Renal pelvis (tissue), 12 donors: ENCODE data around the gene TAF5. TPM values are rescaled to one million over a fixed set of nuclear protein-coding genes. Genes with fewer than 3 reads are reported as not detected.
"Not testable (repeated sequence)": the region's sequence is repeated elsewhere in the genome, so short reads cannot be mapped to it uniquely, and the experiment has no call there.

ENCODE experiments used
- DNase-seq: peaks from one replicate; pipeline ENCODE4 v3.0.0-alpha.2; 2013
- long read RNA-seq, 16 experiments: transcript quantifications; one replicate each; lab custom pipeline, GENCODE V29; 2026
- polyA plus RNA-seq, 3 donors: library from polyadenylated mRNA; unstranded; fragments of 120-200 nt; gene quantifications; one replicate each; pipeline ENCODE4 v1.2.1, GENCODE V29; 2013; ENCODE audit not compliant: insufficient read length in 3 of 3

The TAF5 gene
- polyA plus RNA-seq: 1 to 10 TPM; 6.9 to 8.1 (median 7.9) TPM
- long read RNA-seq, donor 1, partial matches to known transcripts: 0 of 1 reads
- long read RNA-seq, donor 1, other reads (novel, unspliced or antisense): 0 of 1 reads
- long read RNA-seq, donor 2, partial matches to known transcripts: 0 of 2 reads
- long read RNA-seq, donor 2, other reads (novel, unspliced or antisense): 0 of 2 reads
- long read RNA-seq, donor 3: 0 reads
- long read RNA-seq, donor 4, partial matches to known transcripts: 0 of 2 reads
- long read RNA-seq, donor 4, other reads (novel, unspliced or antisense): 0 of 2 reads
- long read RNA-seq, donor 5, partial matches to known transcripts: 0 of 1 reads
- long read RNA-seq, donor 5, other reads (novel, unspliced or antisense): 0 of 1 reads
- long read RNA-seq, donor 6: 0 reads
- long read RNA-seq, donor 7: 0 reads
- long read RNA-seq, donor 8: 0 reads
- long read RNA-seq, donor 9, partial matches to known transcripts: 20 of 20 reads
- long read RNA-seq, donor 9, other reads (novel, unspliced or antisense): 0 of 20 reads
- long read RNA-seq, donor 10, partial matches to known transcripts: 0 of 2 reads
- long read RNA-seq, donor 10, other reads (novel, unspliced or antisense): 0 of 2 reads
- long read RNA-seq, donor 11: 0 reads
- long read RNA-seq, donor 12, partial matches to known transcripts: 865 of 925 reads
- long read RNA-seq, donor 12, other reads (novel, unspliced or antisense): 60 of 925 reads
- long read RNA-seq, donor 13: 0 reads
- long read RNA-seq, donor 14: 0 reads
- long read RNA-seq, donor 15: 0 reads
- long read RNA-seq, donor 16: 0 reads

DNA sequence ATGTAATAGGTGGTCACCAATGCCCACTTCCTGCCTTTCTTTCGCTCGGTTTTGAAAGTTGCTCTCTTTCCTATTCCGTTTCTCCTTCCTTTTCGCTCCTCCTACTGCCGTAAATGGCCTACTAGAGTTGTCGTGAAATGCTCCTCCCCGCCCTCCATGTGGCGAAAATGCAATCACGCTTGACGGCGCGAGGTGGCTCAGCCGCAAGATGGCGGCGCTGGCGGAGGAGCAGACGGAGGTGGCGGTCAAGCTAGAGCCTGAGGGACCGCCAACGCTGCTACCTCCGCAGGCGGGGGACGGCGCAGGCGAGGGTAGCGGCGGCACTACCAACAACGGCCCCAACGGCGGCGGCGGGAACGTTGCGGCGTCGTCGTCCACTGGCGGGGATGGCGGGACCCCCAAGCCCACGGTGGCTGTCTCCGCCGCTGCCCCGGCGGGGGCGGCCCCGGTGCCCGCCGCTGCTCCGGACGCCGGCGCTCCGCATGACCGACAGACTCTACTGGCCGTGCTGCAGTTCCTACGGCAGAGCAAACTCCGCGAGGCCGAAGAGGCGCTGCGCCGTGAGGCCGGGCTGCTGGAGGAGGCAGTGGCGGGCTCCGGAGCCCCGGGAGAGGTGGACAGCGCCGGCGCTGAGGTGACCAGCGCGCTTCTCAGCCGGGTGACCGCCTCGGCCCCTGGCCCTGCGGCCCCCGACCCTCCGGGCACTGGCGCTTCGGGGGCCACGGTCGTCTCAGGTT lies at the start of gene TAF5:
TSS of gene TAF5 (plus strand) at position 195 of the 737 bp plus-strand sequence. CDS start at position 209, 14 bp downstream.
- peak; percentile 96 for DNase-seq

DNA sequence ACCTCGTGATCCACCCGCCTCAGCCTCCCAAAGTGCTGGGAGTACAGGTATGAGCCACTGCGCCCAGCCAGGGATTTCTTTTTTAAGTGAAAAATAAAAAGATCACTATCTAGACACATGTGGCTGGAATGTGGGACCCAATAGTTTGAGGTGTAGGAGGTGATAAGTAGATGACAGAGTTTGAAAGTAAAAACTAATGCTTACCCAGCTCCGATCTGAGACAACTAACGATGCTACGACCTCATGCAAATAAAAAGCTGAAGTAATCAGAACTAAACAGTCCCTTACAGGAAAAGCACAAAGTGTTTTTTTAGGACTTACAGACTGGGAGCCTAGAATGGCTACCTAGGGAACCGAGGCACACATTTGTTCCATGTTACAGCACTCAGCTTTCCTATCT lies 39.9 kb upstream of the TAF5 start:
- DNase-seq: no peak

GRCh38 chr10:103333934-103334520 lies 33.7 kb upstream of the TAF5 start:
- no peak for DNase-seq

DNA sequence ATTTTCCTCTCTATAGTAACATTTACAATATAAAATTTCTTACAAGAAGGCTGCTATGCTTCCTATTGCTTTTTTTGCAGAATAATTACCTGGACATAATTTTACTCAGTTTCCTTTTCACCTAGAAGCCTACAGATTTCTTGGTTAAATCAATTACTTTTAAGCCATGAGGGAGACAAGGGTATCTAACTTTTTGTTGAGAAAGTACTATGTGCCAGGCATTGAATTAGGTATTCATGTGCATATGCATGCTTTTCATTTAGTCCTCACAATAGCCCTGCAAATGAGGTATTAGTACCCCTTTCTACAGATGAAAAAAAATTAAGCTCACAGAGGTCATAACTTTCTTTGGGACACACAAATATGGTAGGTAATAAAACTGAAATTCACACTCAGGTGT lies 33.2 kb upstream of the TAF5 start:
- DNase-seq: no peak

DNA sequence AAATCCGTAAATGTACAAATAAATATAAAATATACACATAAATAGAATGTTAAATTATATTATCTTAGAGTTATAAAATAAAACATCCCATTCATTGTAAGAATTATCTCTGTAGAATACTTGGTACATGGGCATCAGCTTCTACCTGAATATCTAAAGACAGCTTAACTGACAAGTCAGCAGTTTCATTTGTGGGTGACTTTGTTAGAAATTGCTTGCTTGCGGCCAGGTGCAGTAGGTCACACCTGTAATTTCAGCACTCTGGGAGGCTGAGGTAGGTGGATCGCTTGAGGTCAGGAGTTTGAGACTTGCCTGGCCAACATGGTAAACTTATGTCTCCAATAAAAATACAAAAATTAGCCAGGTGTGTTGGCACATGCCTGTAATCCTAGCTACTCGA lies 31.4 kb upstream of the TAF5 start:
- no peak for DNase-seq

GRCh38 chr10:103350175-103350516 lies 17.6 kb upstream of the TAF5 start:
- DNase-seq: no peak

GRCh38 chr10:103350517-103351260 lies 17.1 kb upstream of the TAF5 start, which contains the start of gene PCGF6:
TSS of gene PCGF6 (minus strand) at chr10:103351140. CDS start at chr10:103351066, 74 bp downstream.
- peak; percentile 87 for DNase-seq

GRCh38 chr10:103353281-103353680 lies 14.5 kb upstream of the TAF5 start:
- no peak for DNase-seq

DNA sequence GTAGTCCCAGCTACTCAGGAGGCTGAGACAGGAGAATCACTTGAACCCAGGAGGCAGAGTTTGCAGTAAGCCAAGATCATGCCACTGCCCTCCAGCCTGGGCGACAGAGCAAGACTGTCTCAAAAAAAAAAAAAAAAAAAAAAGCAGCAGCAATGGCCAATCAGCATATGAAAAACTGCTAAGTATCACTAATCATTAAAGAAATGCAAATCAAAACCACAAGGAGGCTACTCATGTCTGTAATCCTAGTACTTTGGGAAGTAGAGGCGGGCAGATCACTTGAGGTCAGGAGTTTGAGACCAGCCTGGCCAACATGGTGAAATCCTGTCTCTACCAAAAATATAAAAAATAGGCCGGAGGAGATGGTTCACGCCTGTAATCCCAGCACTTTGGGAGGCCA lies 13.2 kb upstream of the TAF5 start:
- DNase-seq: not testable (repeated sequence)

DNA sequence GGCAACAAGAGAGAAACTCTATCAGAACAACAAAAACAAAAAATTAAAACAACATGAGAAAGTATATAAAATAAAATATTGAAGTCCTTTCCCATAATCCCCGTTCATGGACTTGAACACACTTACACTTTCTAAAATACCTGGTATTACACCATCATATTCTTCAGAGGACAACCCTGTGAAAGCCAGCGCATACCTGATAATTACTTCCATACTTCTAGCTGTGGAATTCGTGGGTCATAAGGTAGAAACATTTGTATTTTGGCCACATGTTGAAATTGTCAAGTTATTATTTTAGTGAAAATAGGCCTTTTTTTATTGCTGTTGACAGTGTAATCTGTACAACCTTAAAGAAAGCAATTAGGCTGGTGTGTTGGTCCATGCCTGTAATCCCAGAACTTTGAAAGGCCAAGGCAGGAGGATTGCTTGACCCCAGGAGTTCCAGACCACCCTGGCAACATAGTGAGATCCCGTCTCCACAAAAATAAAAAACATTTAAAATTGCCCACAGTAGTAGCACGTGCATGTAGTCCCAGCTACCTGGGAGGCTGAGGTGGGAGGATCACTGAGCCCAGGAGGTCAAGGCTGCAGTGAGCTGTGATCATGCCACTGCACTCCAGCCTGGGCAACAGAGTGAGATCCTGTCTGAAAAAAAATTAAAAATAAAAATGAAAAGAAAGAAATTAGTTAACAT lies 11.7 kb upstream of the TAF5 start:
- no peak for DNase-seq

GRCh38 chr10:103359493-103359892 lies 8.3 kb upstream of the TAF5 start:
- DNase-seq: not testable (repeated sequence)

- DNase-seq: not testable (repeated sequence)
Measured at GRCh38 chr10:103360791-103361190, 7.0 kb upstream of the TAF5 start.

- no peak for DNase-seq
Measured at GRCh38 chr10:103367379-103367781, 396 bp upstream of the TAF5 start.

DNA sequence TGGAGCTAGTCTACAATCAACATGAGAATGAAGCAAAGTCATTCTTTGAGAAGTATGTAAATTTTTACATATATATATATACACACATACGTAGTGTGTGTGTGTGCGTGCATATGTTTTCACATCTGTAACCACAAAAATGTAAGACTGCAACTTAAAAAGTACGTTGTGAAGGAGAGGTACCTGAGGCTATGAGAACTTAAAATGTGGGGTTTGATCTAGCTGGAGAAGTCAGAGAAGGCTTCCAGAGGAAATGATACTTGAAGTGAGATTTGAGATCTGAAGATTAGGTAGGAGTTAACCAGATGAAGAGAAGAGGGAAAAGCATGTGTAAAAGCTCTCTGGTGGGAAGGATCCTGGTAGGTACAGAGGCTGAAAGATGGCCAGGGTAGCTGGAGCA lies 5.8 kb downstream of the TAF5 start:
- no peak for DNase-seq

DNA sequence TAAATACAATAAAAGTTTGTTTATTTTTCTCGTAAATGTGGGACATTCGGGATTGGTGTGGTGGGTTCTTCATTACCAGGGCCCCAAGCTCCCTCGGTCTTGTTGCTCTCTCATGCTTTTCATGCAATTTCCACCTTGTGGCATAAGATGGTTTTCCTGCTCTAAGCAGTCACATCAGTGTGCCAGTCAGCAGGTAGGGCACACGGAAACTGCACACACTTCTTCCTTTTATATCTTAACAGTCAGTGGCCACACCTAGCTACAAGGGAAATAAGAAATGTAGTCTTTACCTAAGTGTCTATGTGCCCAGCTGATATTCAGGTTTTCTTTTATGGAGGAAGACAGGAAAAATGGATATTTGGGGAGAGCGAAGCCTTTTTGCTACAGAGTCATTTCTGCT lies 6.5 kb downstream of the TAF5 start:
- DNase-seq: no peak

DNA sequence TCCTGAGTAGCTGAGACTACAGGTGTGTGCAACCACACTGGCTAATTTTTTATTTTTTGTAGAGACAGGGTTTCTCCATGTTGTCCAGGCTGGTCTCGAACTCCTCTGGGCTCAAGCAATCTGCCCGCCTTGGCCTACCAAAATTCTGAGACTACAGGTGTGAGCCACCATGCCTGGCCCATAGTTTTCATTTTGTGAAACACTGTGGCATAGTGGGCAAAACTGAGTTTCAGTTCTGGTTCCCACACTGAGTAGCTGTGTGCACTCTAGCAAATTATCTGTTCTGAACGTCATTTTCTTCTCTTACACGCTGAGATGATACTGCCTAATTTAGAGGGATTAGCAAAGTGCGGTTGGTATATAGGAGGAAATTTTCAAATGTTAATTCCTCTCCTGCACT lies 15.0 kb downstream of the TAF5 start:
- DNase-seq: no peak

DNA sequence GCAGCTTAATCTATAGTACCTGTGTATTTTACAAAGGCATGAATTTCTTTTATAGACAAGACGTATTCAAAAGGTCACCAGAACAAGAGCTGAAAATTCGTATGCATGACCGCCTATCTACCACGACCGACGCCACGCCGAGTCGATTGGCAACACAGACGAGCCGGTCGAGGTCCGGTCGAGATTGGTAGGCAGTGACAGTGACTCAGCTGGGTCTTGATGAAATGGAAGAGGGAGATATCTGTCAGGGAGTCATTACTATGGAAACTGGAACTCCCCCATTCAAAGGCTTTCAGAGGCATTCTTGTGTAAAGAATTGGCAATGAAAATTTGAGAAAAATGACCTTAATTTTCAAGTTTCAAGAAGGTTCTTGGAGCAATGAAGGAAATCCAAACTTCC lies 26.4 kb downstream of the TAF5 start:
- DNase-seq: no peak

DNA sequence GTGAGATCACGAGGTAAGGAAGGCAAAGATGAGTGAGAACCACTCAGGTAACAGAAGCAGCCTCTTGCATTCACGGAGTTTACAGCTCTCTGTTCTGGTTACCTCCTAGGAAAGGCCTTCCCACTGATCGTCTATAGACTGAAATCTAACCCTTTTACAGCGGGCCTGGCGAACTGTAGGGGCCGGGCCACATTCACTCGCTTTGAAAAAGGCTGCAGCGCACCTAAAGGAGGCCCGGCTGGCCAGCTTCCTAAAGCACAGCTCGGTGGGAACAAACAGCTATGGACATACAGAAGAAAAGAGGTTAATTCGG lies 27.9 kb downstream of the TAF5 start:
- DNase-seq: peak; percentile 19

DNA sequence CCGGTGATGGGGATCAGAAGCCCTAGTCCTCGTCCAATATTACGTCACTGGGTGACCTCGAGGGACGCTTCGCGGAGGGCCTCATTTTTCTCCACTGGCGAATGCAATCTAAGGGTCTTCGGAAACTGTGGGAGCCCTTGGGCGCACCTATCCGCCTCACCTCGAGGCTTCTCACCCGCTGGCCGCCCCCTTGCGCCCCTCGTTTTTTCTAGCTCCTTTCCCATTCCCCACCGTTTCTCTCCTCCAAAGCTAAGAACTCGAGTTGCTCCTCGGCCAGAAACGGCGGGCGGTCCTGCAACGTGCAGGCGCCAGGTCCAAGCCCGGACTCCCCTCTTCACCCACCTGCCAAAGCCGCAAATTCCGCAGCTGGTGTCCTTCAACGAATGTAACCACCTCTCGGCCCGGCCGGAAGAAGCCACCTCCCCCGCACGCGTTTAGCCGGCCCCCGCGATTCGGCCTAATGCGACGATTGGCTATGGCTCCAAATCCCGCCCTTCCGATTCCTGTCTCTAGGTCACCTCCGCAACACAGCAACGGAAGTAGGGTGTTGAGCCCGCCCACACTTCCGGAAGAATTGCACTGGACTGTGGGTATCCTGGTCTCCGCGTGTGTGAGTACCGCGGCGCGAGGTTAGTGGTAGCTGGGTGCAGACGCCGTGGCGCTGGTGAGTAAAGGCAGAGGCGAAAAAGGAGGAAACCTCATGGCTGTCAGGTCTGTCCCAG lies 28.5 kb downstream of the TAF5 start, which contains the start of the genes ATP5MK and PDCD11:
TSS of gene ATP5MK (minus strand) at position 409 of the 722 bp plus-strand sequence. CDS start 4,018 bp downstream, outside the sequence.
TSS of gene PDCD11 (plus strand) at position 560 of the 722 bp plus-strand sequence. CDS start 1,801 bp downstream, outside the sequence.
- peak; percentile 99 for DNase-seq

DNA sequence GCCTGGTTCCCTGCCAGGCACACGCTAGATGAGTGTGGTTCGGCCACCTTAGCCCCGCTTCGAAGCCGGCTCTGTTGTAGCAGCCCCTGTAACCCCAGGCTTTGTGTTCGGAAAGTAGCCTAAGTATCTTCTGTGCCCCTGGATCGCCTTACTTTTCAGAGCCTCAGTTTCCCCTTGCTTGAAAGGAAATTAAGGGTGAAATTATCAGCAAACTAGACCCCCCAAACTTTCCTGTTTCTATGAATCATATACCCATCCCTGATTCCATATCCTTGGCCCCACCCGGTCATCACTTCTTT lies 29.0 kb downstream of the TAF5 start:
- no peak for DNase-seq
